ENCODE results near the gene GALP. TPM values are rescaled to one million over a fixed set of nuclear protein-coding genes. Genes with fewer than 3 reads are reported as not detected.

GALP gene
- total and polyA plus RNA-seq, 2 donors (not counting 3 experiments of a cell fraction or from before 2014, with no cell fraction given): not detected

DNA sequence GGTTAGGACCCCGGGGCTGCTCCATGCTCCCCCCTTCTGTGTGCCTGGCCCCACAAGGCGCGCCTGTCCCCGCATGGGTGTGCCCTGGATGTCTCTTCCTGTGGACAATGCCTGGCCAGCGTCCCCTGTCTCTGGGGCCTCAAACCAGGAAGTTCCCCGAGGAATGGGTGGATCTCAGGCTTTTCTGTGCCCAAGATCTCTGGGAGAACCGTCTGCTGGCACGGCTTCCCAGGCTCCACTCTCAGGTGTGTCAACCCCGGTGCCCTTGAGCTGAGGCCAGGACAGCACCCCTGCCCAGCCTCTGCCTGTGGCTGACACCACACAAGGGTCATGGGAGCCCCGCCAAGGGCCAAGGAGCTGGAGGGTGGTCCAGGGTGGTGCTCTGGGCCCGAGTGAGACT, 19.0 kb upstream of the GALP start:
- no peak overlapping the region for H3K4me3 ChIP-seq (replicated peaks in 1 of 3; ENCODE audit: insufficient read depth in 1 of 3, low read depth in 1 of 3, low read length in 3 of 3)
- intact Hi-C loops (cut with micrococcal nuclease): no loop called here
- H3K4me1 ChIP-seq (ENCODE audit: control insufficient read depth, extremely low read depth, insufficient read depth, low read length): peaks cover 10% of the 10 kb centered on the region
- no peaks in the 10 kb centered on the region for H4K20me1 ChIP-seq (replicated peaks; ENCODE audit: control insufficient read depth, extremely low read depth, insufficient read depth, low read length)
- dilution Hi-C loops (cut with MboI; ENCODE audit: extremely low pct_ligation_motif_present, low sequenced_read_pairs): no loop called here
- no peak overlapping the region for H3K9ac ChIP-seq (replicated peaks; ENCODE audit: extremely low read depth, insufficient read depth, low read length)
- FAIRE-seq (no peak), DNase-seq (ENCODE audit: low read depth, low spot score) (no peak)
- H3K27ac ChIP-seq (ENCODE audit: insufficient read depth, low read depth, low read length): no peak overlapping the region
- ChIA-PET CTCF (interaction anchor here (1.5 to 1.7 kb wide), 2 partner anchors 11 to 14 kb away, joined by 3 to 11 read pairs; no protein-coding TSS in a partner anchor), POLR2A (no interaction called here)
- H3K4me2 ChIP-seq (ENCODE audit: insufficient read depth, low read length): no peak overlapping the region
- H3K27me3 ChIP-seq (ENCODE audit: control insufficient read depth in 2 of 2, insufficient read depth in 2 of 2, low read length in 2 of 2): no peaks in the 10 kb centered on the region
- H2AFZ ChIP-seq (ENCODE audit: low read depth, low read length): no peak overlapping the region
- H3K36me3 ChIP-seq (ENCODE audit: control insufficient read depth in 2 of 2, extremely low read depth in 1 of 2, insufficient read depth in 2 of 2, low read length in 2 of 2): peaks cover 0 to 22% of the 10 kb centered on the region in 2 experiments
- no peaks in the 10 kb centered on the region for H3K9me3 ChIP-seq (replicated peaks; ENCODE audit: control insufficient read depth, insufficient read depth, low read length)
- H3K79me2 ChIP-seq (ENCODE audit: control insufficient read depth, insufficient read depth, low read length): no peaks in the 10 kb centered on the region
- no TSS peak for BruUV-seq (replicated peaks)
- H3K9me1 ChIP-seq (replicated peaks; ENCODE audit: control insufficient read depth, extremely low read depth, insufficient read depth, low read length): no peaks in the 10 kb centered on the region
- TF ChIP-seq, protein P1, sequence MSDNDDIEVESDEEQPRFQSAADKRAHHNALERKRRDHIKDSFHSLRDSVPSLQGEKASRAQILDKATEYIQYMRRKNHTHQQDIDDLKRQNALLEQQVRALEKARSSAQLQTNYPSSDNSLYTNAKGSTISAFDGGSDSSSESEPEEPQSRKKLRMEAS (IDR thresholded peaks at IDR 0.05; ENCODE audit: insufficient read depth, insufficient read length): no peak
- TF ChIP-seq, protein P2, sequence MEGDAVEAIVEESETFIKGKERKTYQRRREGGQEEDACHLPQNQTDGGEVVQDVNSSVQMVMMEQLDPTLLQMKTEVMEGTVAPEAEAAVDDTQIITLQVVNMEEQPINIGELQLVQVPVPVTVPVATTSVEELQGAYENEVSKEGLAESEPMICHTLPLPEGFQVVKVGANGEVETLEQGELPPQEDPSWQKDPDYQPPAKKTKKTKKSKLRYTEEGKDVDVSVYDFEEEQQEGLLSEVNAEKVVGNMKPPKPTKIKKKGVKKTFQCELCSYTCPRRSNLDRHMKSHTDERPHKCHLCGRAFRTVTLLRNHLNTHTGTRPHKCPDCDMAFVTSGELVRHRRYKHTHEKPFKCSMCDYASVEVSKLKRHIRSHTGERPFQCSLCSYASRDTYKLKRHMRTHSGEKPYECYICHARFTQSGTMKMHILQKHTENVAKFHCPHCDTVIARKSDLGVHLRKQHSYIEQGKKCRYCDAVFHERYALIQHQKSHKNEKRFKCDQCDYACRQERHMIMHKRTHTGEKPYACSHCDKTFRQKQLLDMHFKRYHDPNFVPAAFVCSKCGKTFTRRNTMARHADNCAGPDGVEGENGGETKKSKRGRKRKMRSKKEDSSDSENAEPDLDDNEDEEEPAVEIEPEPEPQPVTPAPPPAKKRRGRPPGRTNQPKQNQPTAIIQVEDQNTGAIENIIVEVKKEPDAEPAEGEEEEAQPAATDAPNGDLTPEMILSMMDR (IDR thresholded peaks at IDR 0.05; ENCODE audit: extremely low read depth in 1 of 2, insufficient read depth in 1 of 2, low read depth in 1 of 2, low read length in 2 of 2): no peak
- TF ChIP-seq POLR2A (IDR thresholded peaks at IDR 0.05; ENCODE audit: low read depth, low read length): no peak
- TF ChIP-seq FOS (IDR thresholded peaks at IDR 0.05; ENCODE audit: borderline replicate concordance, insufficient read depth, low read length): no peak
- TF ChIP-seq MYC (IDR thresholded peaks at IDR 0.05; ENCODE audit: low read depth, low read length): no peak
- no peak for TF ChIP-seq EZH2 (IDR thresholded peaks at IDR 0.05; ENCODE audit: borderline replicate concordance, low read depth, low read length, severe bottlenecking)
- no peak for TF ChIP-seq GATA2 (IDR thresholded peaks at IDR 0.05; ENCODE audit: insufficient read depth, insufficient read length, low read depth, low read length)
- no peak for TF ChIP-seq JUN (IDR thresholded peaks at IDR 0.05; ENCODE audit: borderline replicate concordance, insufficient read depth, insufficient read length, low read depth)
- no peak for TF ChIP-seq POLR2AphosphoS5 (IDR thresholded peaks at IDR 0.05; ENCODE audit: insufficient read depth, low read depth, low read length)
